Peyer's patch (tissue), 4 donors: ENCODE results near the gene GZMH.

Experiments used
- POLR2A ChIP-seq, 2 donors: fragments of 450-650 bp; IDR thresholded peaks; one replicate each; pipeline ENCODE4 v1.5.1; 2017; ENCODE audit warnings: antibody characterized with exemption in 2 of 2, mild to moderate bottlenecking in 2 of 2, moderate library complexity in 2 of 2
- TF ChIP-seq, protein P1 (sequence below), 6 experiments: fragments of 450-650 bp in 4 of 6; fragments of 200-600 bp in 2 of 6; sonication (generic) in 1 of 6; IDR thresholded peaks; one replicate each; pipeline ENCODE4 v1.5.1; 2017 to 2019; ENCODE audit warnings: antibody characterized with exemption in 6 of 6, mild to moderate bottlenecking in 3 of 6, moderate library complexity in 1 of 6

DNA sequence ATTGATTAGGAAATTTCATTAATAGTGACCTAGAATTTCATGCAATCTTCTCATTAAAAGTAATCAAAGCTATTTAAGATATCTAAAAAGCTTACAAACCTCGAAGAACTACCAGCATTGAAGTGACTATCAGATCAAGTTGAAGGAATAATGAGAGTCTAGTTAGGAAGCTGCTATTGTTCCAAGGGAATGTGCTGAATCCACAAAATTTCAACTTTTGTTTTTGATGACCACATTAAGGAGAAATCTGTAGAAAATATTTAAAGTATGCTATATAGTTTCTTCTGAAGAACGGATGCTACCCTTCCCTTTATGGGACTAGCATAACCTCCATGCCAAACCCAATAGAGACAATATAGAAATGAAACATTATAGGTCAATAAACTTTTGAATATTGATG, 30.9 kb downstream of the GZMH start:
- TF ChIP-seq, protein P1, sequence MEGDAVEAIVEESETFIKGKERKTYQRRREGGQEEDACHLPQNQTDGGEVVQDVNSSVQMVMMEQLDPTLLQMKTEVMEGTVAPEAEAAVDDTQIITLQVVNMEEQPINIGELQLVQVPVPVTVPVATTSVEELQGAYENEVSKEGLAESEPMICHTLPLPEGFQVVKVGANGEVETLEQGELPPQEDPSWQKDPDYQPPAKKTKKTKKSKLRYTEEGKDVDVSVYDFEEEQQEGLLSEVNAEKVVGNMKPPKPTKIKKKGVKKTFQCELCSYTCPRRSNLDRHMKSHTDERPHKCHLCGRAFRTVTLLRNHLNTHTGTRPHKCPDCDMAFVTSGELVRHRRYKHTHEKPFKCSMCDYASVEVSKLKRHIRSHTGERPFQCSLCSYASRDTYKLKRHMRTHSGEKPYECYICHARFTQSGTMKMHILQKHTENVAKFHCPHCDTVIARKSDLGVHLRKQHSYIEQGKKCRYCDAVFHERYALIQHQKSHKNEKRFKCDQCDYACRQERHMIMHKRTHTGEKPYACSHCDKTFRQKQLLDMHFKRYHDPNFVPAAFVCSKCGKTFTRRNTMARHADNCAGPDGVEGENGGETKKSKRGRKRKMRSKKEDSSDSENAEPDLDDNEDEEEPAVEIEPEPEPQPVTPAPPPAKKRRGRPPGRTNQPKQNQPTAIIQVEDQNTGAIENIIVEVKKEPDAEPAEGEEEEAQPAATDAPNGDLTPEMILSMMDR (IDR thresholded peaks at IDR 0.05) = no peak
- TF ChIP-seq POLR2A (IDR thresholded peaks at IDR 0.05) = no peak
